GM12878 (cell line): ENCODE data around the gene STPG4.

ENCODE experiments used
- CHD2 ChIP-seq: IDR thresholded peaks from 2 replicates; pipeline ENCODE4 v1.6.1; 2011; ENCODE audit warnings: low read depth, low read length, improper control_type of control experiment, borderline replicate concordance
- GABPA ChIP-seq: IDR thresholded peaks from 2 replicates; pipeline ENCODE4 v1.6.1; 2014; ENCODE audit warnings: antibody characterized with exemption, low read depth, mild to moderate bottlenecking, inconsistent platforms
- HDAC6 ChIP-seq: fragments of 200-600 bp; sonication (generic); IDR thresholded peaks from one replicate; pipeline ENCODE4 v1.8.0; 2017; ENCODE audit warnings: antibody characterized with exemption; ENCODE audit not compliant: unreplicated experiment
- MEF2A ChIP-seq: IDR thresholded peaks from 2 replicates; pipeline ENCODE4 v1.6.1; 2011; ENCODE audit warnings: low read depth, mild to moderate bottlenecking, low read length, moderate library complexity; ENCODE audit not compliant: insufficient read depth
- POLR2A ChIP-seq: IDR thresholded peaks from 2 replicates; pipeline ENCODE4 v1.6.1; 2011; ENCODE audit warnings: low read depth, mild to moderate bottlenecking, low read length
- TCF3 ChIP-seq: IDR thresholded peaks from 2 replicates; pipeline ENCODE4 v1.6.1; 2012; ENCODE audit warnings: low read depth, mild to moderate bottlenecking, low read length, borderline replicate concordance; ENCODE audit not compliant: insufficient read depth
- YY1 ChIP-seq: IDR thresholded peaks from 2 replicates; pipeline ENCODE4 v1.6.1; 2011; ENCODE audit warnings: low read depth, mild to moderate bottlenecking, low read length
- TF ChIP-seq, protein P1 (sequence below): IDR thresholded peaks from 2 replicates; pipeline ENCODE4 v1.6.1; 2011; ENCODE audit warnings: borderline replicate concordance, low read depth, mild to moderate bottlenecking, moderate library complexity, low read length; ENCODE audit not compliant: insufficient read depth, poor library complexity, severe bottlenecking
- TF ChIP-seq, protein P2 (sequence below), 3 experiments: IDR thresholded peaks in 2 of 3; conservative IDR thresholded peaks in 1 of 3; 2 replicates each; pipeline ENCODE4 v1.5.1; 2011; ENCODE audit warnings: low read depth in 3 of 3, low read length in 3 of 3, mild to moderate bottlenecking in 3 of 3, control low read depth in 2 of 3, moderate library complexity in 2 of 3, inconsistent platforms in 1 of 3, mixed read lengths in 1 of 3; ENCODE audit not compliant: control insufficient read depth in 2 of 3, insufficient read depth in 1 of 3; ENCODE audit errors: extremely low read depth in 1 of 3

GRCh38 chr2:47062681-47063537, 92.2 kb downstream of the STPG4 start:
- TF ChIP-seq YY1 (no peak), HDAC6 (no peak), POLR2A (no peak), TCF3 (no peak), MEF2A (no peak), CHD2 (no peak), GABPA (no peak)
- TF ChIP-seq, protein P1, sequence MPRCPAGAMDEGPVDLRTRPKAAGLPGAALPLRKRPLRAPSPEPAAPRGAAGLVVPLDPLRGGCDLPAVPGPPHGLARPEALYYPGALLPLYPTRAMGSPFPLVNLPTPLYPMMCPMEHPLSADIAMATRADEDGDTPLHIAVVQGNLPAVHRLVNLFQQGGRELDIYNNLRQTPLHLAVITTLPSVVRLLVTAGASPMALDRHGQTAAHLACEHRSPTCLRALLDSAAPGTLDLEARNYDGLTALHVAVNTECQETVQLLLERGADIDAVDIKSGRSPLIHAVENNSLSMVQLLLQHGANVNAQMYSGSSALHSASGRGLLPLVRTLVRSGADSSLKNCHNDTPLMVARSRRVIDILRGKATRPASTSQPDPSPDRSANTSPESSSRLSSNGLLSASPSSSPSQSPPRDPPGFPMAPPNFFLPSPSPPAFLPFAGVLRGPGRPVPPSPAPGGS: no peak
- TF ChIP-seq, protein P2, sequence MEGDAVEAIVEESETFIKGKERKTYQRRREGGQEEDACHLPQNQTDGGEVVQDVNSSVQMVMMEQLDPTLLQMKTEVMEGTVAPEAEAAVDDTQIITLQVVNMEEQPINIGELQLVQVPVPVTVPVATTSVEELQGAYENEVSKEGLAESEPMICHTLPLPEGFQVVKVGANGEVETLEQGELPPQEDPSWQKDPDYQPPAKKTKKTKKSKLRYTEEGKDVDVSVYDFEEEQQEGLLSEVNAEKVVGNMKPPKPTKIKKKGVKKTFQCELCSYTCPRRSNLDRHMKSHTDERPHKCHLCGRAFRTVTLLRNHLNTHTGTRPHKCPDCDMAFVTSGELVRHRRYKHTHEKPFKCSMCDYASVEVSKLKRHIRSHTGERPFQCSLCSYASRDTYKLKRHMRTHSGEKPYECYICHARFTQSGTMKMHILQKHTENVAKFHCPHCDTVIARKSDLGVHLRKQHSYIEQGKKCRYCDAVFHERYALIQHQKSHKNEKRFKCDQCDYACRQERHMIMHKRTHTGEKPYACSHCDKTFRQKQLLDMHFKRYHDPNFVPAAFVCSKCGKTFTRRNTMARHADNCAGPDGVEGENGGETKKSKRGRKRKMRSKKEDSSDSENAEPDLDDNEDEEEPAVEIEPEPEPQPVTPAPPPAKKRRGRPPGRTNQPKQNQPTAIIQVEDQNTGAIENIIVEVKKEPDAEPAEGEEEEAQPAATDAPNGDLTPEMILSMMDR (IDR thresholded peaks at IDR 0.05 in 2 of 3, conservative IDR thresholded peaks at IDR 0.05 in 1 of 3; ENCODE audit: control insufficient read depth in 2 of 3, extremely low read depth in 1 of 3, insufficient read depth in 1 of 3, low read depth in 3 of 3, low read length in 3 of 3): no peak
